ENCODE results near the gene TAMALIN.

GRCh38 chr12:52015532-52016041, 8.8 kb downstream of the TAMALIN start:
- TF ChIP-seq CTCF (IDR thresholded peaks at IDR 0.05) (no peak), POLR2A (IDR thresholded peaks at IDR 0.05) (no peak)

Data from prostate gland (tissue), 2 donors.